ENCODE results near the gene PSTPIP1.

- no peak for TF ChIP-seq POLR2A (IDR thresholded peaks at IDR 0.05; ENCODE audit: low read depth)
- TF ChIP-seq CTCF (IDR thresholded peaks at IDR 0.05) = no peak
These were observed at the start of gene PSTPIP1 for GRCh38 chr15:76994971-76995945.
